ENCODE results near the gene RFX2.
"Not testable (repeated sequence)": the region's sequence is repeated elsewhere in the genome, so short reads cannot be mapped to it uniquely, and the experiment has no call there.

Gene RFX2

DNA sequence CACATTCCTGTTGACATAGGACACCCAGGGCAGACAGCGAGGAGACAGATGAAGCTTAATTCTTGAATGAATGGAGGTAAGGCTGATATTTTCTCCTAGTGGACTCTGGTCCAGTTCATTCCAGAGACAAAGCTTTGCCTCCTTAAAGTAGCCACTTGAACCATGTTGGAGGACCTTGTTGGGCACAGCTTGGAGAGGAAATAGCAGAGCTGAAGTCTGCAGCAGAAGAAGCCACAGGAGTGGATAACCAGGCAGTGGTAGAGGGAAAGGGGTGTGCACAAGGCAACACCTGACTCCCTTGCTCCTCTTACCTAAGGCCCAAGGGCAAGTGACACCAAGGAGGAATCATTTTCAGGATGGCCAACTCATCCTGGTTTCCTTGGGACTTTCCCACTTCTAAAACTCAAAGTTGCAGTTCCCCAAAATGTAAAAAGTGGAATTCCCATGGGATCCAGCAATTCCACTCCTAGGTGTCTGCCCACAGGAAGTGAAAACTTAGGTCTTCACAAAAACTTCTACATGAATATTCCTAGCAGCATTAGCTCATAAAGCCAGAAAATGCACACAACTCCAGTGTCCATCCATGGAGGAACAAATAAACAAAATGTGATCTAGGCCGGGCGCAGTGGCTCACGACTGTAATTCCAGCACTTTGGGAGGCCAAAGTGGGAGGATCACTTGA, 6.6 kb upstream of the RFX2 start:
- no peak for TF ChIP-seq ZFX (IDR thresholded peaks at IDR 0.05; ENCODE audit: borderline replicate concordance)
- TF ChIP-seq, protein P1, sequence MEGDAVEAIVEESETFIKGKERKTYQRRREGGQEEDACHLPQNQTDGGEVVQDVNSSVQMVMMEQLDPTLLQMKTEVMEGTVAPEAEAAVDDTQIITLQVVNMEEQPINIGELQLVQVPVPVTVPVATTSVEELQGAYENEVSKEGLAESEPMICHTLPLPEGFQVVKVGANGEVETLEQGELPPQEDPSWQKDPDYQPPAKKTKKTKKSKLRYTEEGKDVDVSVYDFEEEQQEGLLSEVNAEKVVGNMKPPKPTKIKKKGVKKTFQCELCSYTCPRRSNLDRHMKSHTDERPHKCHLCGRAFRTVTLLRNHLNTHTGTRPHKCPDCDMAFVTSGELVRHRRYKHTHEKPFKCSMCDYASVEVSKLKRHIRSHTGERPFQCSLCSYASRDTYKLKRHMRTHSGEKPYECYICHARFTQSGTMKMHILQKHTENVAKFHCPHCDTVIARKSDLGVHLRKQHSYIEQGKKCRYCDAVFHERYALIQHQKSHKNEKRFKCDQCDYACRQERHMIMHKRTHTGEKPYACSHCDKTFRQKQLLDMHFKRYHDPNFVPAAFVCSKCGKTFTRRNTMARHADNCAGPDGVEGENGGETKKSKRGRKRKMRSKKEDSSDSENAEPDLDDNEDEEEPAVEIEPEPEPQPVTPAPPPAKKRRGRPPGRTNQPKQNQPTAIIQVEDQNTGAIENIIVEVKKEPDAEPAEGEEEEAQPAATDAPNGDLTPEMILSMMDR (IDR thresholded peaks at IDR 0.05), result no peak
- no peak overlapping the region for H3K27ac ChIP-seq

DNA sequence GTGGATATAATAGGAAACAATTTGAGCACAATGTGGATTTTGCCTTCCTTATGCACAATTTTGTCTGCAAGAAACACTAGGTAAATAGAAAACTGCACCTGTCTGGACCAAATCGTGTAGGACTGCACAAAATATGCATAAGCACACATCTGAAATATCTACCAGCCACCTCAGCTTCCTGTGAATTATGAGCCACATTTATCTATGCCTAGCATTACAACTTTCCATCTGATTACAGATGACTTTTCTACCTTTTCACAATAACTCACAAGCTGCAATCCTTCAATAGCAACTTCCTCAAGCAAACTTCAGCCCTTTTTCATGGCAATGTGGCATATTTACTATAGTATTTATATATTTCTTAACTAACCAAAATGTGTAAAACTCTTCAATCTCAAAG, 5.7 kb upstream of the RFX2 start:
- H3K27ac ChIP-seq, result no peak overlapping the region
- TF ChIP-seq, protein P1 (IDR thresholded peaks at IDR 0.05), result no peak
- no peak for TF ChIP-seq ZFX (IDR thresholded peaks at IDR 0.05; ENCODE audit: borderline replicate concordance)

DNA sequence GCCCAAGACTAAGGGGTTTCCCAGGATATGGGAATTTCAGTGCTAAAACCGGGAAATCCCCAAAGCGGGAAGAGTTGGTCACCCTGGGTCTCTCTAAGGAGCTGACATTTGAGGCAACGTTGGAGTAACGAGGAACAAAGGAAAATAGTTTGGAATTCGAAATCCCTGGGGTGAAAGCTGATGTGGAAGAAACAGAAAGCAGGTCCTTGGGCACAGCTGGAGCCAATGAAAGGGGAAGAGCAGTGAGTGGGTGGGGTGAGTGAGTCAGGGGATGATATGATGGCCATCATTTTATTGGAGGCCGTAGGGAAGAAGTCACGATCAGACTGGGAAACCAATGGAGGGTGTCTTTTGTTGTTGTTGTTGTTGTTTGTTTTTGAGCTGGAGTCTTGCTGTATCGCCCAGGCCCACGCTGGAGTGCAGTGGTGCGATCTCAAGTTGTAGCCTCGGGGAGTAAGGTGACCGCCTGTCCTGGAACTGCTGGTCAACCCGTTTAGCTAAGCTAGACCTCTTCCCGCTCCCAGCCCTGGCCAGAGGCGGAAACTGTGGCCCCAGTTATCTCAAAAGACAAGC, 3.4 kb upstream of the RFX2 start:
- no peak overlapping the region for H3K27ac ChIP-seq
- no peak for TF ChIP-seq ZFX (IDR thresholded peaks at IDR 0.05; ENCODE audit: borderline replicate concordance)
- TF ChIP-seq, protein P1 (IDR thresholded peaks at IDR 0.05), result no peak

DNA sequence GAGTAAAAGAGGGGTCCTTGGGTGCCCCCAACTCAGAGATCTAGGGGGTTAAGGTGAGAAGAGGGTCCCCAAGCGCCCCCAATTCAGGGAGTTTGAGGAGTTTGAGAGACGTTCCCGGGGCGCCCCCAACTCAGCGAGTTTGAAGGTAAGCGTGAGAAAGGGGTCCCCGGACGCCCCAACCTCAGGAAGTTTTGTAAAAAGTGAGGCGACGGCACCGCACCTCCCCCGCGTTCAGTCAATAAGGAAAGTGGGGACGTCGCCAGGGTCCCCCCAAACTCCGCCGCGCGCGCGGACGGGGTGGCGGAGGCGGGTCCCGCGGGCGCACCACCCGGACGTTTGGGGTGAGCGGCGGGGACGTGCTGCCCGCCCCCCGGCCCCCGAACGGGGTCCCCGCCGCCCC, 353 bp downstream of the RFX2 start:
- TF ChIP-seq ZFX (IDR thresholded peaks at IDR 0.05; ENCODE audit: borderline replicate concordance), result no peak
- TF ChIP-seq, protein P1 (IDR thresholded peaks at IDR 0.05), result no peak
- no peak overlapping the region for H3K27ac ChIP-seq

DNA sequence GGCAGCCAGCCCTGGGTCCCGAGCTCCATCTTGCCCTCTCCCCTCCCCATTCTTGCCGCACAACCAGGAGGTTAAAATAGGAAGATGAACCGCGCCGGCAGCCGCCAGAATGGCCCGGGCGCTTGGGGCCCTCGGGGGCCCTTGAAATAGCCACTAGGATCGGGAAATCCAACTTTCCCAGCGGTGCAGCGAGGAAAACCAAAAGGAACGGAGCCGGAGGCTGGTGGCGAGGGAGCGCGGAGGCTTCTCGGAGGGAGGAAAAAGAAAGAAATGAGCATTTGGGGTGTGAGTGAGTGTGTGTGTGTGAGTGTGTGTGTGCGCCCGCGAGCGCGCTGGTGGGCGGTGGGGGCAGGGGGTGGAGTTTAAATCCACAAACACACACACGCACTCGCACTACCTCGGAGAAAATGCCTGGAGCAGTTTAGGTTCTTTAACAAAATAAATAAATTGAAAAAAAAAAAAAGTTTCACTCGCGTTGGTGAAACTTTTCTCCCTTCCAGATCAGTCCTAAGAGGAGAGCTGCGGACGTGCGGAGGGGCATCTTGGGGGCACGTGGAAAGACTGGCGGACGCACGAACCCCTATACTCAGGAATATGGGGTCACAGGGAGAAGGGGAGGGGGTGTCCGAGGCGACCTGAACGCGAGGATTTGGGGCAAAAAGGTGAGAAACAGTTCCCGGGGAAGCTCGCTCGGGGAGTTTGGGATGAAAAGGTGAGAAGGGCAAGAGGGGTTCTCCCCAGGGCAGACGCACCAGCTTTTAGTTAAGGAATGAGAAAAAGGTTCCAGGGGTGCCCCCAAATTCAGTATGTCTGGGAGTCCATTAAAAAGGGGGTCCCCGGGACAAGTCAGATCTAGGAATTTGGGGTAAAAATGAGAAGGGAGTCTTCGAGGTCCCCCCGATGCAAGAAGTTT, 1.3 kb downstream of the RFX2 start:
- TF ChIP-seq ZFX (IDR thresholded peaks at IDR 0.05; ENCODE audit: borderline replicate concordance), result no peak
- TF ChIP-seq, protein P1 (IDR thresholded peaks at IDR 0.05), result no peak
- H3K27ac ChIP-seq, result peak overlapping the region; percentile 20; the same call in 1 of the 2 replicates

DNA sequence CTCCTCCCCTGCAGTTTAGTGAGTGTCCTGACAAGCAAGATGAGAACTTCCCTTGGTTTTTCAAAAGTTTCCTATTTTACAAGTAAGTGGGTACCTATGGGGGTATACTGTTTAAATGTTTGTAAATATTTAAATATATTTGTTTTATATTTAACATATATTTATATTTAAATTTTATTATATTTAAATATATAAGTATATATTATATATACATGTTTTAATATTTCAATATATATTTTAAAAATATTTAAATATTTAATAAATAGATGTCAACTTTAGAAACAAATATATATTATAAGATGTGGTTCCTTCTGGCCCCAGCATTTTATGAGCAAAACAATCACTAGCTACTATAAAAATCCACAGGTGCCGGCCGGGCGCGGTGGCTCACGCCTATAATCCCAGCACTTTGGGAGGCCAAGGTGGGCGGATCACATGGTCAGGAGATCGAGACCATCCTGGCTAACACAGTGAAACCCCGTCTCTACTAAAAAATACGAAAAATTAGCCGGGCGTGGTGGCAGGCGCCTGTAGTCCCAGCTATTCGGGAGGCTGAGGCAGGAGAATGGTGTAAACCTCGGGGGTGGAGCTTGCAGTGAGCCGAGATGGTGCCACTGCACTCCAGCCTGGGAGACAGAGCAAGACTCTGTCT, 3.5 kb downstream of the RFX2 start:
- not testable (repeated sequence) for H3K27ac ChIP-seq

DNA sequence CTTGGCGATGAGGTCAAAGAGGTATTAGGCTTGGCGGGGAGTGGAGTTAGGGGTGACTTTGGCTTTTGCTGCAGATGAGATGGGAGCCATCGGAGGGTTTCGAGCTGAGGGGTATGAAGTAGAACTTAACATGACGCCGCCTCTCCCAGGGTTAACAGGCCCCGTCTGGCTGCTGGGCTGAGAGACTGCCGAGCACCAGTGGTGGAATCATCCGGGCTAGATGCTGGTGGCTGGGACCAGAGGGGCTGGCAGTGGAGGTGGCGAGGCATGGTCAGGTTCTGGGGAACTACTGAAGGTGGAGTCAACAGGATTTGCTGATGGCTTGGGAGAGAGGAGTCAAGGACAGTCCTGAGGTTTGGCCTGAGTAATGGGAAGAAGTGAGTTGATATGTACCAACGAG, 4.9 kb downstream of the RFX2 start:
- no peak overlapping the region for H3K27ac ChIP-seq
- TF ChIP-seq, protein P1 (IDR thresholded peaks at IDR 0.05), result no peak
- no peak for TF ChIP-seq ZFX (IDR thresholded peaks at IDR 0.05; ENCODE audit: borderline replicate concordance)

Data from 22Rv1 (cell line).